ENCODE data around the gene ZMAT2. TPM values are rescaled to one million over a fixed set of nuclear protein-coding genes. Genes with fewer than 3 reads are reported as not detected.

ZMAT2 gene
- total and polyA plus RNA-seq, 10 of the 15 experiments (the other 5 are each of a cell fraction or from before 2014, with no cell fraction given): 28.1 to 102 (median 42.9) TPM

GRCh38 chr5:140737486-140737885 is 37.2 kb downstream of the ZMAT2 start (continued):
- TF ChIP-seq, protein P1, sequence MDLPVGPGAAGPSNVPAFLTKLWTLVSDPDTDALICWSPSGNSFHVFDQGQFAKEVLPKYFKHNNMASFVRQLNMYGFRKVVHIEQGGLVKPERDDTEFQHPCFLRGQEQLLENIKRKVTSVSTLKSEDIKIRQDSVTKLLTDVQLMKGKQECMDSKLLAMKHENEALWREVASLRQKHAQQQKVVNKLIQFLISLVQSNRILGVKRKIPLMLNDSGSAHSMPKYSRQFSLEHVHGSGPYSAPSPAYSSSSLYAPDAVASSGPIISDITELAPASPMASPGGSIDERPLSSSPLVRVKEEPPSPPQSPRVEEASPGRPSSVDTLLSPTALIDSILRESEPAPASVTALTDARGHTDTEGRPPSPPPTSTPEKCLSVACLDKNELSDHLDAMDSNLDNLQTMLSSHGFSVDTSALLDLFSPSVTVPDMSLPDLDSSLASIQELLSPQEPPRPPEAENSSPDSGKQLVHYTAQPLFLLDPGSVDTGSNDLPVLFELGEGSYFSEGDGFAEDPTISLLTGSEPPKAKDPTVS (IDR thresholded peaks at IDR 0.05; ENCODE audit: low read depth, low read length): no peak
- TF ChIP-seq CEBPB (IDR thresholded peaks at IDR 0.05; ENCODE audit: borderline replicate concordance in 1 of 2, low read depth in 2 of 2, low read length in 2 of 2) (no peak), RUNX3 (IDR thresholded peaks at IDR 0.05; ENCODE audit: low read length) (no peak), ZNF217 (IDR thresholded peaks at IDR 0.05) (no peak), ZNF207 (IDR thresholded peaks at IDR 0.05; ENCODE audit: borderline replicate concordance) (no peak), IKZF2 (IDR thresholded peaks at IDR 0.05) (no peak), KAT2A (conservative IDR thresholded peaks at IDR 0.05; ENCODE audit: control insufficient read depth, low read depth, low read length) (no peak), JUND (IDR thresholded peaks at IDR 0.05; ENCODE audit: low read depth, low read length) (no peak)

- Histone ChIP-seq H3K9me3 (replicated peaks; ENCODE audit: control insufficient read depth, insufficient read depth, low read length) (no peaks in the 10 kb centered on the region), H3K36me3 (ENCODE audit: control insufficient read depth in 2 of 2, insufficient read depth in 2 of 2, low read length in 1 of 2) (no peaks in the 10 kb centered on the region), H3K4me1 (ENCODE audit: control insufficient read depth, insufficient read depth, low read length) (no peaks in the 10 kb centered on the region), H3K27ac (ENCODE audit: control insufficient read depth, insufficient read depth) (no peak overlapping the region), H3K9ac (ENCODE audit: control insufficient read depth, insufficient read depth, low read length) (no peak overlapping the region), H3K79me2 (ENCODE audit: control insufficient read depth, insufficient read depth, low read length) (no peaks in the 10 kb centered on the region), H3K4me3 (no peak overlapping the region), H3K4me2 (ENCODE audit: control insufficient read depth, insufficient read depth) (no peak overlapping the region), H4K20me1 (ENCODE audit: control insufficient read depth, insufficient read depth) (no peaks in the 10 kb centered on the region), H3K27me3 (replicated peaks in 1 of 2; ENCODE audit: control insufficient read depth in 2 of 2, insufficient read depth in 2 of 2, low read length in 1 of 2) (no peaks in the 10 kb centered on the region), H2AFZ (ENCODE audit: control insufficient read depth, low read depth, low read length) (no peak overlapping the region)
- POLR2A ChIA-PET: no interaction called here
- in situ Hi-C loops (cut with MboI) (no loop called here), intact Hi-C loops (cut with micrococcal nuclease; ENCODE audit: unreplicated experiment) (no loop called here)
- CTCF ChIA-PET: no interaction called here
- DNase-seq (ENCODE audit: low read depth, low spot score): no peak
- WGBS (ENCODE audit: insufficient coverage, insufficient replicate concordance, low lambda C conversion rate, missing lambda C conversion rate): 4% methylated on average over 1 of the region's 1 CpG
- no peak for ATAC-seq
- no peak for FAIRE-seq
- no TSS peak for BruUV-seq (replicated peaks)
- SMC1A ChIA-PET (ENCODE audit: uncharacterized antibody, unreplicated experiment): interaction anchor here (1.3 kb wide), 1 partner anchor 629 kb away, joined by 3 read pairs; the partner anchor contains the start of gene PCDHGB3
- RAD21 ChIA-PET (ENCODE audit: unreplicated experiment): no interaction called here
- TF ChIP-seq SMAD5 (IDR thresholded peaks at IDR 0.05; ENCODE audit: low read depth) (no peak), SMARCA5 (IDR thresholded peaks at IDR 0.05) (no peak), CREB1 (IDR thresholded peaks at IDR 0.05; ENCODE audit: low read depth) (no peak), GABPA (IDR thresholded peaks at IDR 0.05; ENCODE audit: low read depth) (no peak), HCFC1 (IDR thresholded peaks at IDR 0.05; ENCODE audit: low read length) (no peak), HDGF (IDR thresholded peaks at IDR 0.05) (no peak), SIX5 (IDR thresholded peaks at IDR 0.05; ENCODE audit: low read depth, low read length, severe bottlenecking) (no peak), SKIL (IDR thresholded peaks at IDR 0.05; ENCODE audit: low read depth, poor library complexity, severe bottlenecking) (no peak), CBFB (IDR thresholded peaks at IDR 0.05; ENCODE audit: low read depth) (no peak), FOXK2 (IDR thresholded peaks at IDR 0.05) (no peak)
- TF ChIP-seq, protein P2, sequence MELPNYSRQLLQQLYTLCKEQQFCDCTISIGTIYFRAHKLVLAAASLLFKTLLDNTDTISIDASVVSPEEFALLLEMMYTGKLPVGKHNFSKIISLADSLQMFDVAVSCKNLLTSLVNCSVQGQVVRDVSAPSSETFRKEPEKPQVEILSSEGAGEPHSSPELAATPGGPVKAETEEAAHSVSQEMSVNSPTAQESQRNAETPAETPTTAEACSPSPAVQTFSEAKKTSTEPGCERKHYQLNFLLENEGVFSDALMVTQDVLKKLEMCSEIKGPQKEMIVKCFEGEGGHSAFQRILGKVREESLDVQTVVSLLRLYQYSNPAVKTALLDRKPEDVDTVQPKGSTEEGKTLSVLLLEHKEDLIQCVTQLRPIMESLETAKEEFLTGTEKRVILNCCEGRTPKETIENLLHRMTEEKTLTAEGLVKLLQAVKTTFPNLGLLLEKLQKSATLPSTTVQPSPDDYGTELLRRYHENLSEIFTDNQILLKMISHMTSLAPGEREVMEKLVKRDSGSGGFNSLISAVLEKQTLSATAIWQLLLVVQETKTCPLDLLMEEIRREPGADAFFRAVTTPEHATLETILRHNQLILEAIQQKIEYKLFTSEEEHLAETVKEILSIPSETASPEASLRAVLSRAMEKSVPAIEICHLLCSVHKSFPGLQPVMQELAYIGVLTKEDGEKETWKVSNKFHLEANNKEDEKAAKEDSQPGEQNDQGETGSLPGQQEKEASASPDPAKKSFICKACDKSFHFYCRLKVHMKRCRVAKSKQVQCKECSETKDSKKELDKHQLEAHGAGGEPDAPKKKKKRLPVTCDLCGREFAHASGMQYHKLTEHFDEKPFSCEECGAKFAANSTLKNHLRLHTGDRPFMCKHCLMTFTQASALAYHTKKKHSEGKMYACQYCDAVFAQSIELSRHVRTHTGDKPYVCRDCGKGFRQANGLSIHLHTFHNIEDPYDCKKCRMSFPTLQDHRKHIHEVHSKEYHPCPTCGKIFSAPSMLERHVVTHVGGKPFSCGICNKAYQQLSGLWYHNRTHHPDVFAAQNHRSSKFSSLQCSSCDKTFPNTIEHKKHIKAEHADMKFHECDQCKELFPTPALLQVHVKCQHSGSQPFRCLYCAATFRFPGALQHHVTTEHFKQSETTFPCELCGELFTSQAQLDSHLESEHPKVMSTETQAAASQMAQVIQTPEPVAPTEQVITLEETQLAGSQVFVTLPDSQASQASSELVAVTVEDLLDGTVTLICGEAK (IDR thresholded peaks at IDR 0.05; ENCODE audit: borderline replicate concordance): no peak
Observed at GRCh38 chr5:140741967-140742366, 41.7 kb downstream of the ZMAT2 start.
